ENCODE data around the gene PTPN7.
A peak's percentile ranks its signal among the peaks of the same experiment; 100 is the strongest.

Gene PTPN7

DNA sequence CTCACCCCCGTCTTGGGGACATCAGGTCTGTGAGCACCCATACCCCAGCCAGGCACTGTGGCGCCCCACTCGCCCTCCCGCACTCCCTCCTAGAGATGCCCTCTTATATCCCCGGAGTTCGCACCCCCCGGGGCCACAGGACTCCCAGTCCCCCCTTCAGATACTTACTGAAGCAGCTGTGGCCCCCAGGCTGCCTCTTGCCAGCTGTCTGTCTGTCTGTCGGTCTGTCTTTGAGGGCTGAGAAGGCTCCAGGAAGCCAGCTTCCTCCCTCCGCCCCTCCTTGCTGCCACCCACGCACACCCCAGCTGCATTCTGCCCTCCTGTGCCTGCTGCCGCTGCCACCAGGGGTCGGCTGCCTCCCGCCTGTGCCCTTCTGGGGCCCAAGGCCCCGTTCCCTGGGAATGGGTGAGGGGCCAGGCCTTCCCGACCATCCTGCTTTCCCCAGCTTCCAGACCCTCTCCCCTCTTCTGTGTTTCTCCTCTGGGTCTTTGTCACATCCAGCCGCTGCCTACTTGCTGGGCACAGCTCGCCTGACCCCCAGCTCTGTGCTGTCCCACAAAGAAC is at the start of gene PTPN7:
Gene PTPN7, minus strand, starts transcription at position 226 of the 564 bp plus-strand sequence. CDS start 1,200 bp downstream, outside the sequence.
- Histone ChIP-seq H3K27me3 (replicated peaks; ENCODE audit: insufficient read depth, low read length) (no peaks in the 10 kb centered on the region), H3K27ac (ENCODE audit: low read length) (peak within 1 kb of the TSS; percentile 77), H4K20me1 (ENCODE audit: insufficient read depth, low read length) (no peaks in the 10 kb centered on the region), H3K4me3 (ENCODE audit: low read length) (peak within 1 kb of the TSS; percentile 77), H3K9me3 (replicated peaks; ENCODE audit: insufficient read depth, low read length) (no peaks in the 10 kb centered on the region), H3K9ac (ENCODE audit: low read length) (peak within 1 kb of the TSS; percentile 93), H3K4me2 (ENCODE audit: low read depth, low read length) (peak within 1 kb of the TSS; percentile 99), H3K79me2 (ENCODE audit: low read length) (peaks cover 53% of the 10 kb centered on the region), H3K9me2 (replicated peaks; ENCODE audit: insufficient read depth, low read length) (no peaks in the 10 kb centered on the region), H3F3A (ENCODE audit: insufficient read depth, low read length) (0 out of 2 replicates have a peak, but pooled peaks cover 3% of the 10 kb centered on the region), H3K36me3 (replicated peaks; ENCODE audit: insufficient read depth, low read length) (no peaks in the 10 kb centered on the region; the same call in 1 of the 2 replicates), H3K4me1 (ENCODE audit: low read length) (peaks cover 16% of the 10 kb centered on the region), H2AFZ (ENCODE audit: low read length) (peak within 1 kb of the TSS; percentile 54)
- TF ChIP-seq, protein P1, sequence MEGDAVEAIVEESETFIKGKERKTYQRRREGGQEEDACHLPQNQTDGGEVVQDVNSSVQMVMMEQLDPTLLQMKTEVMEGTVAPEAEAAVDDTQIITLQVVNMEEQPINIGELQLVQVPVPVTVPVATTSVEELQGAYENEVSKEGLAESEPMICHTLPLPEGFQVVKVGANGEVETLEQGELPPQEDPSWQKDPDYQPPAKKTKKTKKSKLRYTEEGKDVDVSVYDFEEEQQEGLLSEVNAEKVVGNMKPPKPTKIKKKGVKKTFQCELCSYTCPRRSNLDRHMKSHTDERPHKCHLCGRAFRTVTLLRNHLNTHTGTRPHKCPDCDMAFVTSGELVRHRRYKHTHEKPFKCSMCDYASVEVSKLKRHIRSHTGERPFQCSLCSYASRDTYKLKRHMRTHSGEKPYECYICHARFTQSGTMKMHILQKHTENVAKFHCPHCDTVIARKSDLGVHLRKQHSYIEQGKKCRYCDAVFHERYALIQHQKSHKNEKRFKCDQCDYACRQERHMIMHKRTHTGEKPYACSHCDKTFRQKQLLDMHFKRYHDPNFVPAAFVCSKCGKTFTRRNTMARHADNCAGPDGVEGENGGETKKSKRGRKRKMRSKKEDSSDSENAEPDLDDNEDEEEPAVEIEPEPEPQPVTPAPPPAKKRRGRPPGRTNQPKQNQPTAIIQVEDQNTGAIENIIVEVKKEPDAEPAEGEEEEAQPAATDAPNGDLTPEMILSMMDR (IDR thresholded peaks at IDR 0.05; ENCODE audit: low read length) = peak; percentile 92
- no peak for TF ChIP-seq EZH2 (optimal IDR thresholded peaks at IDR 0.05; ENCODE audit: low read depth, low read length)
- DNase-seq = peak; percentile 86

DNA sequence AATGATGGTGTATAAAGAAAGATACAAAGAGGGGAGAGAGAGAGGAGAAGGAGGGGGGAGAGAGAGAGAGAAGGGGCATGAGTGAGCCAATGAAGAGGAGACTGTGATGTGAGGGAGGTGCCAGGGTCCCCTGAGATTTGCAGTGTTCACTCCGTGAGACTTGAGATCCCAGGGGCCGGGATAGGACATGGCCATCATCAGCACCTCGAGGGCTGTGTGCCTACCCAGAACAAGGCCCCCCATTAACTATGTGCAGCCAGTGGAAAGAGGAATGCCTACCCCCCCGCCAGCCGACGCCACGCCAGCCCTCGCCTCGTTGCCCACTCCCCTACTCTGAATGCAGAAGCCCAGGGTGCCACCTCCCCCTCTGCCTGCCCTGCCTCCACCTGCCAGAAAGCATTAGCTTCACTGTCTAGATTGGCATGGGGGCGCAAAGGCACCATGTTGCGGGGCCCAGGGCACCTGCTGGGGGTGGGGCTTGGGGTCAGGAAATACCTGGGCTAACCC is 48.0 kb upstream of the PTPN7 start:
- Histone ChIP-seq H3K79me2 (ENCODE audit: low read length) (no peaks in the 10 kb centered on the region), H3K4me3 (ENCODE audit: low read length) (no peak overlapping the region), H3K9ac (ENCODE audit: low read length) (no peak overlapping the region), H3K4me2 (ENCODE audit: low read depth, low read length) (no peak overlapping the region), H3K27ac (ENCODE audit: low read length) (no peak overlapping the region), H3K36me3 (replicated peaks; ENCODE audit: insufficient read depth, low read length) (no peaks in the 10 kb centered on the region), H3K9me3 (replicated peaks; ENCODE audit: insufficient read depth, low read length) (no peaks in the 10 kb centered on the region), H2AFZ (ENCODE audit: low read length) (no peak overlapping the region), H3K27me3 (replicated peaks; ENCODE audit: insufficient read depth, low read length) (peaks cover 44% of the 10 kb centered on the region), H3K9me2 (replicated peaks; ENCODE audit: insufficient read depth, low read length) (no peaks in the 10 kb centered on the region), H4K20me1 (ENCODE audit: insufficient read depth, low read length) (no peaks in the 10 kb centered on the region), H3F3A (ENCODE audit: insufficient read depth, low read length) (no peaks in the 10 kb centered on the region), H3K4me1 (ENCODE audit: low read length) (no peaks in the 10 kb centered on the region)
- TF ChIP-seq, protein P1 (IDR thresholded peaks at IDR 0.05; ENCODE audit: low read length) = no peak
- no peak for DNase-seq

DNA sequence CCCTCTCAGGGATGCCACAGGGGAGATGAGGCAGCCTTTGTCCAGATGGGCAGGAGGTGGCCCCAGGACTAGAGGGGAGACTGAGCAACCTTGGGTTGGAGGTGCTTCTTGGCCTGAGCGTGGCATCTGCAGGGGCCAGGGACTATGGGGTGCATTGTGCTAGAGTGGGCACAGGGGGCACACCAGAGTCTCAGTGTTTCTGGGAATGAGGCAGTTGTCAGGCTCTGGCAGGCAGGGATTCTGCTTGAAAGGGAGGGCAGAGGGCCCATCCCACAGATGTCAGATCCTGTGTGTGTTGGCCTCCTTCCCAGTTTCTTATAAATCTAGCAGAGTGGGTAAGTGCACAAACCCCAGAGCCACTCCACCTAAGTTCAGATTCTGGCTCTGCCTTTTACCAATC is 46.9 kb upstream of the PTPN7 start:
- no peaks in the 10 kb centered on the region for H3K36me3 ChIP-seq (replicated peaks; ENCODE audit: insufficient read depth, low read length)
- no peaks in the 10 kb centered on the region for H3K9me3 ChIP-seq (replicated peaks; ENCODE audit: insufficient read depth, low read length)
- H3K79me2 ChIP-seq (ENCODE audit: low read length) = no peaks in the 10 kb centered on the region
- no peaks in the 10 kb centered on the region for H3F3A ChIP-seq (ENCODE audit: insufficient read depth, low read length)
- DNase-seq = no peak
- H3K27ac ChIP-seq (ENCODE audit: low read length) = no peak overlapping the region
- H2AFZ ChIP-seq (ENCODE audit: low read length) = no peak overlapping the region
- no peaks in the 10 kb centered on the region for H3K9me2 ChIP-seq (replicated peaks; ENCODE audit: insufficient read depth, low read length)
- H4K20me1 ChIP-seq (ENCODE audit: insufficient read depth, low read length) = no peaks in the 10 kb centered on the region
- no peak overlapping the region for H3K4me3 ChIP-seq (ENCODE audit: low read length)
- H3K4me1 ChIP-seq (ENCODE audit: low read length) = no peaks in the 10 kb centered on the region
- no peak overlapping the region for H3K4me2 ChIP-seq (ENCODE audit: low read depth, low read length)
- H3K9ac ChIP-seq (ENCODE audit: low read length) = no peak overlapping the region
- peaks cover 38% of the 10 kb centered on the region for H3K27me3 ChIP-seq (replicated peaks; ENCODE audit: insufficient read depth, low read length)
- TF ChIP-seq, protein P1 (IDR thresholded peaks at IDR 0.05; ENCODE audit: low read length) = peak; percentile 16; the same call in 1 of the 2 replicates
- TF ChIP-seq EZH2 (optimal IDR thresholded peaks at IDR 0.05; ENCODE audit: low read depth, low read length) (no peak), EZH2phosphoT487 (IDR thresholded peaks at IDR 0.05; ENCODE audit: low read length) (no peak)

Data from MM.1S (cell line).